ENCODE results near the gene PPP2CA.

DNA sequence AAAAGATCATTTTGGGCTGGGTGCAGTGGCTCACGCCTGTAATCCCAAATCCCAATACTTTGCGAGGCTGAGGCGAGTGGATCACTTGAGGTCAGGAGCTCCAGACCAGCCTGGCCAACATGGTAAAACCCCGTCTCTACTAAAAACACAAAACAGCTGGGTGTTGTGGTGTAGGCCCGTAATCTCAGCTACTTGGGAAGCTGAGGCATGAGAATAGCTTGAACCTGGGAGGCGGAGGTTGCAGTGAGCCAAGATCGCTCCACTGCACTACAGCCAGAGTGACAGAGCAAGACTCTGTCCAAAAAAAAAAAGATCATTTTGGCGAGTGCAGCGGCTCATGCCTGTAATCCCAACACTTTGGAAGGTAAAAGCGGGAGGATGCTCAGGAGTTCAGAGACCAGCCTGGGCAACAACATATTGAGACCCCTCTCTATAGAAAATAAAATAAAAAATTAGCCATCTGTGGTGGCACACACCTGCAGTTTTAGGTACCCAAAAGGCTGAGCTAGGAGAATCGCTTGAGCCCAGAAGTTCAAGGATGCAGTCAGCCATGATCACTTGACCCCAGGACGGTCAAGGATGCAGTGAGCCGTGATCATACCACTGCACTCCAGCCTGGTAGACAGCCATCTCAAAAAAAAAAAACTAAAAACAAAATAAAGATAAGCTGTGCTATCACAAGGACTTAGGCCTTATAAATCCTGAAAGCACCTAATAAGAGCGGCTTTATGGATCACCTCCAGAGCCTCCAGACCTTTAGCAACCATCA, 16.2 kb downstream of the PPP2CA start:
- TF ChIP-seq, protein P1, sequence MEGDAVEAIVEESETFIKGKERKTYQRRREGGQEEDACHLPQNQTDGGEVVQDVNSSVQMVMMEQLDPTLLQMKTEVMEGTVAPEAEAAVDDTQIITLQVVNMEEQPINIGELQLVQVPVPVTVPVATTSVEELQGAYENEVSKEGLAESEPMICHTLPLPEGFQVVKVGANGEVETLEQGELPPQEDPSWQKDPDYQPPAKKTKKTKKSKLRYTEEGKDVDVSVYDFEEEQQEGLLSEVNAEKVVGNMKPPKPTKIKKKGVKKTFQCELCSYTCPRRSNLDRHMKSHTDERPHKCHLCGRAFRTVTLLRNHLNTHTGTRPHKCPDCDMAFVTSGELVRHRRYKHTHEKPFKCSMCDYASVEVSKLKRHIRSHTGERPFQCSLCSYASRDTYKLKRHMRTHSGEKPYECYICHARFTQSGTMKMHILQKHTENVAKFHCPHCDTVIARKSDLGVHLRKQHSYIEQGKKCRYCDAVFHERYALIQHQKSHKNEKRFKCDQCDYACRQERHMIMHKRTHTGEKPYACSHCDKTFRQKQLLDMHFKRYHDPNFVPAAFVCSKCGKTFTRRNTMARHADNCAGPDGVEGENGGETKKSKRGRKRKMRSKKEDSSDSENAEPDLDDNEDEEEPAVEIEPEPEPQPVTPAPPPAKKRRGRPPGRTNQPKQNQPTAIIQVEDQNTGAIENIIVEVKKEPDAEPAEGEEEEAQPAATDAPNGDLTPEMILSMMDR (conservative IDR thresholded peaks at IDR 0.05; ENCODE audit: low read length): no peak
- TF ChIP-seq EZH2phosphoT487 (IDR thresholded peaks at IDR 0.05; ENCODE audit: borderline replicate concordance, low read depth, low read length): no peak
